UCSD-AML1 (cell line): ENCODE results near the gene CPM.
"Not testable (repeated sequence)": the region's sequence is repeated elsewhere in the genome, so short reads cannot be mapped to it uniquely, and the experiment has no call there.

Experiments used
- DNase-seq: peaks from one replicate; lab custom pipeline; 2025; ENCODE audit not compliant: unreplicated experiment; lab: John Stamatoyannopoulos, UW

Gene CPM

DNA sequence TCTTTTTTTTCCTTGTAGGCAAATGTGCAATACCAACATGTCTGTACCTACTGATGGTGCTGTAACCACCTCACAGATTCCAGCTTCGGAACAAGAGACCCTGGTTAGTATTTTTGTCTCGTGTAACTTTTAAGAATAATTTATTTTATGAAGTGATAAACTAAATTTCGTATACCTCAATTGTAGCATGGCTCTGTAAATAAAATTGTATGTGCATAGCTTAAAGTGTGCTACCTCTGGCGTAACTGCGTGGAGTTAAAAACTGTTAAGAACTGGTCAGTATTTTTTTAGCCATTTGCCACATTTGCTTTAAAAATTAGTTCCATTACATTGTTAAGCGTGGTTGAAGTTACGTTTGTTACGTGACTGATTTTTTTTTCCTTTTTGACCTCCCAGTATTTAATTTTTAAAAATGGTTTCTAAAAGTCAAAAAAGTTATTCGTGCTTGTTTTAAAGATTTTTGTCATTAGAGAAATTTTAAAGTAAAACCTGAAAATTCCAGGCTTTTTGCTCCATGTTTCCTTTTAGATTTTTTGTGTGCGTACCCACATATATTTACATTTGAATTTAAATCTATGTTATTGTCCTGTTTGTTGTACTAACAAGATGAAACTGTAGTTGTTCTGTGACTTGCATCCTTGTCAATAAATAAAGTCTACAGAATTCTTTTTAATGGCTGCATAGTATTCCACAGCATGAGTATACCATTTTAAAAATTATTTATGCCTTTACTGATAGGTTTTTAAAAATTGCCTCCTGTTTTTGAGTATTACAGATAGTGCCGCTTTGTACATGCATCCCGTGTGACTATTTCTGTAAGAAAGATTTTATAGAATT, 123.6 kb downstream of the CPM start:
- DNase-seq = no peak

DNA sequence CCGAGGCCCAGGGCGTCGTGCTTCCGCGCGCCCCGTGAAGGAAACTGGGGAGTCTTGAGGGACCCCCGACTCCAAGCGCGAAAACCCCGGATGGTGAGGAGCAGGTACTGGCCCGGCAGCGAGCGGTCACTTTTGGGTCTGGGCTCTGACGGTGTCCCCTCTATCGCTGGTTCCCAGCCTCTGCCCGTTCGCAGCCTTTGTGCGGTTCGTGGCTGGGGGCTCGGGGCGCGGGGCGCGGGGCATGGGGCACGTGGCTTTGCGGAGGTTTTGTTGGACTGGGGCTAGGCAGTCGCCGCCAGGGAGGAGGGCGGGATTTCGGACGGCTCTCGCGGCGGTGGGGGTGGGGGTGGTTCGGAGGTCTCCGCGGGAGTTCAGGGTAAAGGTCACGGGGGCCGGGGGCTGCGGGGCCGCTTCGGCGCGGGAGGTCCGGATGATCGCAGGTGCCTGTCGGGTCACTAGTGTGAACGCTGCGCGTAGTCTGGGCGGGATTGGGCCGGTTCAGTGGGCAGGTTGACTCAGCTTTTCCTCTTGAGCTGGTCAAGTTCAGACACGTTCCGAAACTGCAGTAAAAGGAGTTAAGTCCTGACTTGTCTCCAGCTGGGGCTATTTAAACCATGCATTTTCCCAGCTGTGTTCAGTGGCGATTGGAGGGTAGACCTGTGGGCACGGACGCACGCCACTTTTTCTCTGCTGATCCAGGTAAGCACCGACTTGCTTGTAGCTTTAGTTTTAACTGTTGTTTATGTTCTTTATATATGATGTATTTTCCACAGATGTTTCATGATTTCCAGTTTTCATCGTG, 124.4 kb downstream of the CPM start:
- peak; percentile 76 for DNase-seq

DNA sequence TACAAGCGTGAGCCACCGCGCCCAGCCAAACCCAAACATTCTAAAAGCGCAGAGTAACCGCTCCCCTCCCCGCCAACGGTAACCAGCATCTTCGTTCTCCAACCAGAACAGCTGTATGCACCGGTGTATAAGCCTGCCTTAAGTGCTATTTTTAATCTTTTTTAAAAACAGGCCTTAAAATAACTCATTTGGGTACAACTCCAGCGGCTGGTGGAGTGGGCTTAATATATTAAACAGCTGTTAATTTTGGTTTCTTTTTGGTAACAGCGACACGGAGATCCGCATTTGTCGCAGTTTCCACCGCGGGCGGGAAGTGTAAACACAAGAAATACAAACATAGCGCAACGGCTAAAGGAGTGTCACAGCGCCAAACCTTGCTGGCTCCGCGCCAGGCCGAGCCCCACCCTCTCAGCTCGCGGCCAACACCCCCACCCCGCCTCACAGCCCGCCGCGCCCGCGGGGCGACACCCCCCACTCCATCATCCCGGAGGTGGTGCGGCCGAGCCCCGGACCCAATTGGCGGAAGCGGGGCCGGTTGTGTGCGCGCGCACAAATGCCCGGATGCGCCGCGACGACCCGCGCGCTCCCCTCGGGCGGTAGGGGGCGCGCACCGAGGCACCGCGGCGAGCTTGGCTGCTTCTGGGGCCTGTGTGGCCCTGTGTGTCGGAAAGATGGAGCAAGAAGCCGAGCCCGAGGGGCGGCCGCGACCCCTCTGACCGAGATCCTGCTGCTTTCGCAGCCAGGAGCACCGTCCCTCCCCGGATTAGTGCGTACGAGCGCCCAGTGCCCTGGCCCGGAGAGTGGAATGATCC, 125.2 kb downstream of the CPM start, which contains the start of gene MDM2:
Gene MDM2, plus strand, starts transcription at position 602 of the 812 bp plus-strand sequence. CDS start 301 bp downstream, outside the sequence.
- peak; percentile 95 for DNase-seq

DNA sequence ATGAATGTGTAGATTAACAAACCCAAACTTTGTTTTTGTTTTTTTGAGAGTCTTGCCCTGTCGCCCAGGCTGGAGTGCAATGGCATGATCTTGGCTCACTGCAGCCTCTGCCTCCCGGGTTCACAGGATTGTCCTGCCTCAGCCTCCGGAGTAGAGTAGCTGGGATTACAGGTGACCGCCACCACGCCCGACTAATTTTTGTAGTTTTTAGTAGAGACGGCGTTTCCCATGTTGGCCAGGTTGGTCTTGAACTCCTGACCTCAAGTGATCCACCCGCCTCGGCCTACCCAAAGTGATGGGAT, 125.7 kb downstream of the CPM start:
- not testable (repeated sequence) for DNase-seq

DNA sequence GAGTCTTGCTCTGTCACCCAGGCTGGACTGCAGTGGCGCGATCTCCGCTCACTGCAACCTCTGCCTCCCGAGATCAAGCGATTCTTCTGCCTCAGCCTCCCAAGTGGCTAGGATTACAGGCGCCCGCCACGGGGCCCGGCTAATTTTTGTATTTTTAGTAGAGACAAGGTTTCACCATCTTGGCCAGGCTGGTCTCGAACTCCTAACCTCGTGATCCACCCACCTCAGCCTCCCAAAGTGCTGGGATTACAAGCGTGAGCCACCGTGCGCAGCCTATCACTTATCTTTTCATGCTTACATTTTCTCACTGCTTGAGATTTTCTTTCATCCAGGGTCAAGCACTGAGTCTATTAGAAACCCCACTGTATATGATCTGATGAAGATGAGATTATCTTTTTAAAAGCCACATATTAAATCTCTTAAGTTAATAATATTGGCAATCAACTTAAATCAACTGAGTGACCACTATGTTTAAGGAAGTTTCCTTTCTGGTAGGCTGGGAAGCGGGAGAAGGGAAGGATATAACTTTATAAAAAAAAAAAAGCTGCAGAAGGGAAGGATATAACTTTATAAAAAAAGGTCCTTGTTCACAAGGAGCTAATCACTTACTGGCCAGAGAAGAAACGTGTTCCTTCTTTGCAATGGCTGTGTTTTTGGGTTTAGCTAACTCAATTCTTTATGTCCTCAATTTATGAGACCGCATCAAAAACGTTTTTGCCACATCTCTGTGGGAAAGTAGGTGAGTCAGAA, 126.3 kb downstream of the CPM start:
- DNase-seq = no peak

DNA sequence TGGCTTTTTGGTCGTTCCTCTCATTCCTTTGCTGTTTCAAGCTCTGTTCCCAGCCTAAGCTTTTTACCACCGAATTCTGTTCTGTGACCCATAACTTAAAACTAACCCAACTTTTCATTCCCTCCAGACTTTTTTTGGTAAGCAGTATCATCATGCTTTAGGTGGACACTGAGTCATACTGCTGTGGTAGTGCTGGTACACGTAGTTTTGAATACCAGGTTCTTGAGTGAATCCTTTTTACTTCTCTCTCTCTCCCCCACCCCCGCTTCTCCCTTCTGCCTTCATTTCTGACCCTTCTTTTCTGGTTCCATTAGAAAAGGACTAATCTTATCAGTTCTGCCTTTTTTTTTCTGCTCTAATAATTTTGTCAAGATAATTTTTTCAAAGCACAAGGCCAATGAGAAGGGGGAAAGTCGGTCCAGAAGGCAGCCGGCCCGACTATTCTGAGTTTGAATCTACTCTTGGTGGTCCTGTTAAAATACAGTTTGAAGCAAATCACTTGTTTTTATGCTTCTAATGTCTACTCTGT, 127.3 kb downstream of the CPM start:
- DNase-seq = no peak

DNA sequence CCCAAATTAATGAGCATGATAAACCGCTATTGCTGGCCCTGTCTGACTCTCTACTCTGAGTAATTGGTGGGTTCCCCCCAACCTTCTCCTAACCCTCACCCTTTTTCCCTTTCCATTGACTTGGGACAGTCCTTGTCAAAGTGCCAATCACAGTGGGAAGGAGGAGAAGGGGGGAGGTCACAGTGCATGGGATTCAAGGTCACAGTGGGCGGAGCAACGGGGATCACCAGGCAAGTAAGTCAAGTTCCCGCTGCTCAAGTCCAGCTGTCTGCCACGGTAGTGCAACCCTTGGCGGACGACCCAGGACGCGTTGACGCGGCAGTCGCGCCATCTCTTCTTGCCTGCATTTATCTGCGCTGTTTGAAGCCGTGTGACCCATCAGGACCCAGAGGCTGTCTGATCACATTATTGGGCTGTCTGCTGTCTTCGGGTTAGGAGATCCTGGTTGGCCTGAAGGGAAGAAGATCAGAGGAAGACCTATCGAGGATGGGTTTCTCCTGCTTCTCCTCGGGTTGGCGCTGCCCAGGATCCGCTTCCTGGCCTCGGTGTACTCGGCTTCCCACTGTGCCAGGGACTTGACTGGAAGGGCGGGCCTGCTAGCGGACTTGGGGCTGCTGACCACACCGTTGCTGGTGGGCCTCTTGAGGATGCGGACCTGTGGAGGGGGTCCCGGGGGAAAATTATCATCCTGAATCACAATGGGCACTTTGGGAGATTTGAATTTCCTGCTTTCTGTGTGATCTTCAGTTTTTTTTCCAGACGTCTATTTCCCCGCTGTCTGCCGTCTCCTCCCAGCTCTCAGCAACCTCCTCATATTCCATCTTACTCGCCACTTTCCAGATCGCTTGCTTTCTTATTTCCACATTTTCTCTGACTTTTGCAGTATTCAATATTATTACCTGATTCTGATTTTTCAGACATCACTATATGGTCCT, 128.0 kb downstream of the CPM start:
- DNase-seq = no peak

DNA sequence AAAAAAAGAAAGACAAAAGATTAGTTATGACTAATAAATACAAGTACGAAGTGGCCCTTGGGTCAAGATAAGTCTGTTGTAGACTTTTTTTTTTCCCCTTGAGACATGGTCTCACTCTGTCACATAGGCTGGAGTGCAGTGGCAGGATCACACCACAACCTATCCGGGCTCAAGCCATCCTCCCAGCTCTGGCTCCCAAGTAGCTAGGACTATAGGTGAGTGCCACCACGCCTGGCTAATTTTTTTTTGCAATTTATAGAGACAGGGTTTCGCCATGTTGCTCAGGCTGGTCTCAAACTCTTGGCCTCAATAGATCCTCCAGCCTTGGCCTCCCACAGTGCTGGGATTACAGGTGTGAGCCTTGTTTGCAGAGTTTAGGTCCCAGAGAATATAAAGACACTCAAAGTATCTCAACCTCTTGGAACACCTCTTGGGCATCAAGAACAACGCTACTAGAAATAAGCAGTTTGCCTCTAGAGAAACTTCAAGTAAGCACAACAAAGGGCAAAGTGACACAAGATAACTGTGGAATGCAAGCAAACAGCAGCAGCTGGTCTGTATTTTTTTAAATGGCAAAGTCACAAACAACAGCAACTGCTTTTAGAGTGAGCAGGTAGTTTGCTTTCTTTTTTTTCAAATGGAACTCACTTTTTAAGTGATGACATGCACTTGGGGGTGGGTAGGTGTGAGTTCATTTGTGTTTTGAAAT, 128.9 kb downstream of the CPM start:
- no peak for DNase-seq

DNA sequence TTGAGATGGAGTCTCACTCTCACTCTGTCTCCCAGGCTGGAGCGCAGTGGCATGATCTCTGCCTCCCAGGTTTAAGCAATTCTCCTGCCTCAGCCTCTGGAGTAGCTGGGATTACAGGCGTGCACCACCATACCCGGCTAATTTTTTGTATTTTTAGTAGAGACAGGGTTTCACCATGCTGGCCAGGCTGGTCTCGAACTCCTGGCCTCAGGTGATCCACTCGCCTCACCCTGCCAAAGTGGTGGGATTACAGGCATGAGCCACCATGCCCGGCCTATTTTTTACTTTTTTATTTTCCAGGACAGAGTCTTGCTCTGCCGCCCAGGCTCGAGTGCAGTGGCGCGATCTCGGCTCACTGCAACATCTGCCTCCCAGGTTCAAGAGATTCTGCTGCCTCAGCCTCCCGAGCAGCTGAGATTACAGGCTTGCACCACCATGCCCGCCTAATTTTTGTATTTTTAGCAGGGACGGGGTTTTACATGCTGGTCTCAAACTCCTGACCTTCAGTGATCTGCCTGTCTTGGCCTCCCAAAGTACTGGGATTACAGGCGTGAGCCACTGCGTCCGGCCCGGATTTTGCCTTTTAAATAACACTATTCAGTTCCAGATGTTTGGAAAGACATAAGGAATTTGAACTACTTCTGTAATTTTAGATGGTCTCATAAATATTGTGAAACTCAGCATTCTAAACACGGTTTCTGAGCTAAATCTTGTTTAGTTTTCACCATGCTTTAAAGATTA, 129.9 kb downstream of the CPM start:
- not testable (repeated sequence) for DNase-seq

DNA sequence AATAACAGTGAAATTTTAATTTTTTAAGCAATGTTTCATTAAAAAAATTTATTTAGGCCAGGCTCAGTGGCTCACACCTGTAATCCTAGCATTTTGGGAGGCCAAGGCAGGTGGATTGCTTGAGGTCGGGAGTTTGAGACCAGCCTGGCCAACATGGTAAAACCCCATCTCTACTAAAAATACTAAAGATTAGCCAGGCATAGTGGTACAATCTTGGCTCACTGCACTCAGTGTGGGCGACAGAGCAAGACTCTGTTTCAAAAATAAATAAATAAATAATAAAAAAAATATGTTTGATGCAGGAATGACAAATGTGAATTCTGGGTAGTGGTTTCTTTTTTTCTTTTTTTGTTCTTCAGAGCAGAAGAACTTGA, 130.6 kb downstream of the CPM start:
- not testable (repeated sequence) for DNase-seq
